Naive thymus-derived CD4-positive, alpha-beta T cell (primary cell): ENCODE data around the gene PPARG. TPM values are rescaled to one million over a fixed set of nuclear protein-coding genes. Genes with fewer than 3 reads are reported as not detected.

Experiments
- ATAC-seq: fragments of 150-1000 bp; cut with Tn5 transposase; 2 replicates; pipeline ENCODE4 v1.10.0; 2021; ENCODE audit warnings: mild to moderate bottlenecking, moderate library complexity
- CTCF ChIA-PET: fragments of 350-600 bp; sonication (Branson Sonifier 250); formaldehyde crosslinking; loops from one replicate; lab custom pipeline; 2021; ENCODE audit warnings: antibody characterized with exemption; lab: Charles Lee
- POLR2A ChIA-PET: fragments of 350-600 bp; sonication (Branson Sonifier 250); formaldehyde crosslinking; loops from one replicate; lab custom pipeline; 2021; ENCODE audit warnings: antibody characterized with exemption, inconsistent platforms; lab: Charles Lee
- DNase-seq, 9 donors: peaks; one replicate each; pipeline versions ENCODE4 v3.0.0 to v3.0.0-alpha.2; 2020 to 2022; ENCODE audit warnings: mixed read lengths in 1 of 9
- H3K27ac ChIP-seq: one replicate; pipeline ENCODE4 v1.7.0; 2013; ENCODE audit warnings: mild to moderate bottlenecking, low read depth, low read length, moderate library complexity
- H3K27me3 ChIP-seq, 2 donors: one replicate each; pipeline ENCODE4 v1.7.0; 2013; ENCODE audit warnings: low read length in 2 of 2, mild to moderate bottlenecking in 2 of 2, moderate library complexity in 2 of 2; ENCODE audit not compliant: control insufficient read depth in 2 of 2, insufficient read depth in 2 of 2
- H3K36me3 ChIP-seq, 3 experiments: 1 replicate in 2 of 3; 2 replicates in 1 of 3; pipeline ENCODE4 v1.7.0; 2013; ENCODE audit warnings: low read length in 3 of 3, mild to moderate bottlenecking in 3 of 3, moderate library complexity in 1 of 3; ENCODE audit not compliant: insufficient read depth in 3 of 3, control insufficient read depth in 2 of 3
- H3K4me1 ChIP-seq, 2 donors: one replicate each; pipeline ENCODE4 v1.7.0; 2013; ENCODE audit warnings: low read length in 2 of 2, mild to moderate bottlenecking in 2 of 2, moderate library complexity in 1 of 2; ENCODE audit not compliant: control insufficient read depth in 2 of 2, insufficient read depth in 2 of 2
- H3K4me3 ChIP-seq: 2 replicates; pipeline ENCODE4 v1.7.0; 2013; ENCODE audit warnings: mild to moderate bottlenecking, low read length
- H3K9me3 ChIP-seq, 3 experiments: 1 replicate in 2 of 3; 2 replicates in 1 of 3; pipeline ENCODE4 v1.7.0; 2013; ENCODE audit warnings: low read length in 3 of 3; ENCODE audit not compliant: control insufficient read depth in 2 of 3
- H3K27ac Mint-ChIP-seq, 9 donors: one replicate each; pipeline ENCODE4 v1.8.0; 2020 to 2022; ENCODE audit warnings: mixed read lengths in 9 of 9, mild to moderate bottlenecking in 8 of 9, moderate library complexity in 5 of 9, inconsistent platforms in 2 of 9
- H3K27me3 Mint-ChIP-seq, 5 donors: one replicate each; pipeline ENCODE4 v1.8.0; 2021 to 2022; ENCODE audit warnings: mixed read lengths in 5 of 5, mild to moderate bottlenecking in 1 of 5
- H3K36me3 Mint-ChIP-seq, 5 donors: one replicate each; pipeline ENCODE4 v1.8.0; 2020 to 2022; ENCODE audit warnings: mixed read lengths in 5 of 5, mild to moderate bottlenecking in 3 of 5, inconsistent platforms in 1 of 5
- H3K4me1 Mint-ChIP-seq, 7 donors: one replicate each; pipeline ENCODE4 v1.8.0; 2020 to 2022; ENCODE audit warnings: mixed read lengths in 7 of 7, mild to moderate bottlenecking in 3 of 7, inconsistent platforms in 1 of 7
- H3K4me3 Mint-ChIP-seq, 10 donors: one replicate each; pipeline ENCODE4 v1.8.0; 2020 to 2022; ENCODE audit warnings: mild to moderate bottlenecking in 10 of 10, mixed read lengths in 10 of 10, moderate library complexity in 6 of 10, inconsistent platforms in 2 of 10
- H3K9me3 Mint-ChIP-seq, 11 donors: one replicate each; pipeline ENCODE4 v1.8.0; 2020 to 2022; ENCODE audit warnings: mixed read lengths in 11 of 11, mild to moderate bottlenecking in 4 of 11, inconsistent platforms in 1 of 11, moderate library complexity in 1 of 11
- intact Hi-C, 2 donors: fragments of 100-400 bp; cut with micrococcal nuclease; formaldehyde crosslinking; loops; one replicate each; pipeline ENCODE4 v1.15.1; 2023
- polyA plus RNA-seq, 2 donors: library from polyadenylated mRNA; unstranded; fragments of 300-500 nt; fragmentation: Illumina TruSeq; gene quantifications; one replicate each; pipeline ENCODE4 v1.2.3, GENCODE V29; 2021
- total RNA-seq, 6 experiments: library from RNA in 5 of 6; stranded (reverse) in 5 of 6; gene quantifications; 1 replicate in 5 of 6; 2 replicates in 1 of 6; pipeline ENCODE4 v1.2.3 and lab custom pipeline; 2021 to 2026

Gene PPARG
- total and polyA plus RNA-seq, 7 experiments from 2014 or later: 0.37 to 2.1 (median 0.51) TPM; not detected in 3

- H3K36me3 ChIP-seq: no peaks in the 10 kb centered on the region
- no peak overlapping the region for H3K27ac ChIP-seq
- H3K4me1 ChIP-seq: no peaks in the 10 kb centered on the region
- no peak for DNase-seq
- H3K36me3 Mint-ChIP-seq: no peaks in the 10 kb centered on the region
- ChIA-PET CTCF (no interaction called here), POLR2A (no interaction called here)
- H3K4me1 Mint-ChIP-seq: peaks cover 0 to 3% (median 3%) of the 10 kb centered on the region in 7 donors
- no peak for ATAC-seq
- peaks cover 0 to 6% (median 0%) of the 10 kb centered on the region in 11 donors for H3K9me3 Mint-ChIP-seq
- no peak overlapping the region for H3K27ac Mint-ChIP-seq
- no peaks in the 10 kb centered on the region for H3K9me3 ChIP-seq
- peaks cover 19 to 29% (median 26%) of the 10 kb centered on the region in 5 donors for H3K27me3 Mint-ChIP-seq
- H3K27me3 ChIP-seq: no peaks in the 10 kb centered on the region
- intact Hi-C loops: no loop called here
- H3K4me3 ChIP-seq: no peak overlapping the region
- no peak overlapping the region for H3K4me3 Mint-ChIP-seq
Measured at GRCh38 chr3:12369029-12369428, 80.2 kb downstream of the PPARG start.

DNA sequence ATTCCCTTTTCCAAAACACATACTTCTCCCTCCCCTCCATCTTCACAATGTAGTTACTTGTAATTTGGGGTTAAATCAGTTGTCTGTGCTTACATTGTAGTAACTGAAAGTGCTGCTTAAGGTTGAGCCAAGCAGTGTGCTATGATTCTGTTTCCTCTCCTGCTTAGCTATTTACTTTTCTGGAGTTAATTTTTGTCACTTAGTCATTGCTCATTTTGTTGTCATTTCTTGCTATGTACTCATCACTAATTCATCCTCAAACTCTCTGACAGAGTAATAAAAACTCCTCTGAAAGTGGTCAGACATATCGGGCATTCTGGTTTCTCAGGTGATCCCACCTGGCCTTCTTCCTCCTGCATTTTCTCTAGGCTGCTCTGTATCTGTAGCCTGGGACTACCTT, 80.7 kb downstream of the PPARG start:
- ChIA-PET CTCF (no interaction called here), POLR2A (no interaction called here)
- intact Hi-C loops: no loop called here
- H3K27ac Mint-ChIP-seq: no peak overlapping the region
- H3K27me3 ChIP-seq: no peaks in the 10 kb centered on the region
- no peaks in the 10 kb centered on the region for H3K4me1 ChIP-seq
- H3K9me3 ChIP-seq: no peaks in the 10 kb centered on the region
- no peak overlapping the region for H3K4me3 ChIP-seq
- H3K9me3 Mint-ChIP-seq: peaks cover 0 to 6% (median 0%) of the 10 kb centered on the region in 11 donors
- no peak overlapping the region for H3K4me3 Mint-ChIP-seq
- H3K36me3 Mint-ChIP-seq: no peaks in the 10 kb centered on the region
- DNase-seq (no peak), ATAC-seq (no peak)
- H3K27ac ChIP-seq: no peak overlapping the region
- peaks cover 19 to 33% (median 26%) of the 10 kb centered on the region in 5 donors for H3K27me3 Mint-ChIP-seq
- H3K4me1 Mint-ChIP-seq: peaks cover 0 to under 1% (median 0%) of the 10 kb centered on the region in 7 donors
- no peaks in the 10 kb centered on the region for H3K36me3 ChIP-seq

DNA sequence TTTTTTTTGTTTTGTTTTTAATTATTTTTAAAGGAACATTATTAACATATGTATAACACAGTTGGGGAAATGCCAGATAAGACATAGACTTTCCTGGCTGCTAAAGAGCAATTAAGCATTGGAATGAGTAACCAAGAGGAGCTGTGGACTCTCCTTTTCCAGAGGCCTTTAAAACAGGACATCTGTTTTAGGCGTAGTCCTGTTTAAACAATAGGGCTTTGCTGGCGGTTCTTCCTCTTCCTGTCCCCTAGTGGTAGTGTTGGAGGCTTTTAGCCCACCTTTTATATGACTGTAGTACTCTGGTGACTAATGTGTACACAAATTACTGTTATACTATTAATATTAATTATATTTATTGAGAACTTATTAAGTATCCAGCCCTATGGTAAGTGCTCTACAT, 81.9 kb downstream of the PPARG start:
- H3K27me3 ChIP-seq: no peaks in the 10 kb centered on the region
- Mint-ChIP-seq H3K4me3 (no peak overlapping the region), H3K4me1 (no peaks in the 10 kb centered on the region), H3K27ac (no peak overlapping the region), H3K27me3 (peaks cover 24 to 32% (median 28%) of the 10 kb centered on the region in 5 donors), H3K36me3 (no peaks in the 10 kb centered on the region), H3K9me3 (peaks cover 0 to 6% (median 0%) of the 10 kb centered on the region in 11 donors)
- H3K27ac ChIP-seq: no peak overlapping the region
- H3K36me3 ChIP-seq: no peaks in the 10 kb centered on the region
- no peak for ATAC-seq
- no peaks in the 10 kb centered on the region for H3K9me3 ChIP-seq
- DNase-seq: no peak
- ChIA-PET POLR2A (no interaction called here), CTCF (no interaction called here)
- H3K4me3 ChIP-seq: no peak overlapping the region
- no peaks in the 10 kb centered on the region for H3K4me1 ChIP-seq
- intact Hi-C loops: no loop called here

DNA sequence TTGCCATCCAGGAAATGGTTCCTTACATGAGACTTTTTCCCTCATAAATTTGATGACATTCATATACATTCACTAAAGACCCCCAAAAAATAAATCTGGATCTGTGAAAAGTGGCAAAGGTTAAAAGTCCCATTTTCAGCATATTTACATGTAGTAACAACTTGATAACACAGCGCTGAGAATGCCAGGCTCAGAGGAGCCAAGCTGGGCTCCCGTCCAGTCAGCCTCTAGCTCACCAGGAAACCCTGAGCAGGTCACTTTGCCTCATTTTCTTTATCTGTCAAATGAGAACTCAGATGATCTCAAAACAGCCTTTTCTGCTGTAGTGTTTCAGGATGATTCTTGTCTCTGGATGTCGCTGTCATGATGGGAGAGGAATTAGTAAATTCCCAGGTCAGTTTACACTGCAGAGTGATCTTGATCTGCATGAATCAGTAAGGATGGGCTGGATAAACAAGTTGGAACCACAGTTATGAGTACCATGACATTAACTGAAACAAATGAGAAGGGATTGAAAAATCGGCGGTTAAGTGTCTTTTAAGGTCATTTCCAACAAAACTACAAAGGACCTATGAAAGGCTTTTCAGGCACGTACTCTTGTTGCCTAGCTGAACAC, 82.8 kb downstream of the PPARG start:
- Mint-ChIP-seq H3K4me3 (no peak overlapping the region), H3K9me3 (peaks cover 0 to under 1% (median 0%) of the 10 kb centered on the region in 11 donors), H3K36me3 (no peaks in the 10 kb centered on the region), H3K4me1 (no peaks in the 10 kb centered on the region), H3K27me3 (peaks cover 24 to 32% (median 27%) of the 10 kb centered on the region in 5 donors), H3K27ac (no peak overlapping the region)
- intact Hi-C loops: no loop called here
- no peaks in the 10 kb centered on the region for H3K9me3 ChIP-seq
- DNase-seq (no peak), ATAC-seq (no peak)
- H3K27me3 ChIP-seq: no peaks in the 10 kb centered on the region
- H3K27ac ChIP-seq: no peak overlapping the region
- ChIA-PET POLR2A (no interaction called here), CTCF (no interaction called here)
- no peaks in the 10 kb centered on the region for H3K4me1 ChIP-seq
- H3K4me3 ChIP-seq: no peak overlapping the region
- no peaks in the 10 kb centered on the region for H3K36me3 ChIP-seq

GRCh38 chr3:12372741-12373280, 83.9 kb downstream of the PPARG start:
- H3K4me3 Mint-ChIP-seq: no peak overlapping the region
- H3K27ac ChIP-seq: no peak overlapping the region
- H3K27ac Mint-ChIP-seq: no peak overlapping the region
- no peaks in the 10 kb centered on the region for H3K36me3 Mint-ChIP-seq
- ATAC-seq (no peak), DNase-seq (no peak)
- no peaks in the 10 kb centered on the region for H3K4me1 ChIP-seq
- H3K36me3 ChIP-seq: no peaks in the 10 kb centered on the region
- H3K9me3 Mint-ChIP-seq: no peaks in the 10 kb centered on the region
- no peaks in the 10 kb centered on the region for H3K27me3 ChIP-seq
- peaks cover 20 to 32% (median 23%) of the 10 kb centered on the region in 5 donors for H3K27me3 Mint-ChIP-seq
- no peaks in the 10 kb centered on the region for H3K9me3 ChIP-seq
- H3K4me1 Mint-ChIP-seq: no peaks in the 10 kb centered on the region
- POLR2A ChIA-PET: no interaction called here
- intact Hi-C loops: no loop called here
- CTCF ChIA-PET: no interaction called here
- no peak overlapping the region for H3K4me3 ChIP-seq

DNA sequence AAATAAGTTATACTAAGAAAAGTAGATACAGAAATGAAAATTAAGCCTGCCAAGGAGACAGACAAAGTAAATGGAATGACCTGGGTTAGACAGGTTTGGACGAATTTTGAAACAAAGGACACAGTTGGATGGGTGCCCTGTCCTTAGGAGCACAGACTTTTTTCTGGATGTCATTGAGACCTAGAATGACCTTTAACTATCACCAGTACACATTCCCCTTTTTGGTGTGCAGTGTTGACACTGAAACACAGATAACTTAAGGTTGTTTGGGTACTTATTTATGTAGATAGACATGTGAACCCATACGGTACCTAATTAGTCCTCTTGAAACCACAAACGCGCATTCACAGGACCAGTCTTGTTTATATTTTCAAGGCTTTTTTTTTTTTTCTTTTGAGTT, 86.7 kb downstream of the PPARG start:
- Histone ChIP-seq H3K36me3 (no peaks in the 10 kb centered on the region), H3K4me1 (no peaks in the 10 kb centered on the region), H3K27ac (no peak overlapping the region), H3K9me3 (no peaks in the 10 kb centered on the region), H3K27me3 (no peaks in the 10 kb centered on the region), H3K4me3 (no peak overlapping the region)
- ChIA-PET CTCF (no interaction called here), POLR2A (no interaction called here)
- ATAC-seq: no peak
- intact Hi-C loops: no loop called here
- Mint-ChIP-seq H3K36me3 (no peaks in the 10 kb centered on the region), H3K27me3 (peaks cover 14 to 30% (median 17%) of the 10 kb centered on the region in 5 donors), H3K9me3 (no peaks in the 10 kb centered on the region), H3K4me3 (no peak overlapping the region), H3K27ac (no peak overlapping the region), H3K4me1 (peaks cover 0 to 10% (median 8%) of the 10 kb centered on the region in 7 donors)
- DNase-seq: no peak
